Cardiac muscle cell (in vitro differentiated cells and primary cell): Measurements from ENCODE around the gene MBD4. TPM values are rescaled to one million over a fixed set of nuclear protein-coding genes. Genes with fewer than 3 reads are reported as not detected.

Source experiments
- DNase-seq, 2 donors: peaks; one replicate each; pipeline versions ENCODE4 v3.0.0 to v3.0.0-alpha.2; 2010 to 2017; ENCODE audit warnings: low read depth in 1 of 2, low spot score in 1 of 2
- H3K27ac ChIP-seq: fragments of 200-600 bp; sonication (generic); 2 replicates; pipeline ENCODE4 v1.5.1; 2016
- H3K27me3 ChIP-seq: fragments of 200-600 bp; sonication (generic); 2 replicates; pipeline ENCODE4 v1.6.0; 2016; ENCODE audit warnings: control low read depth
- H3K36me3 ChIP-seq: fragments of 200-600 bp; sonication (generic); 2 replicates; pipeline ENCODE4 v1.5.1; 2016; ENCODE audit warnings: control low read depth
- H3K4me1 ChIP-seq: fragments of 200-600 bp; sonication (generic); 2 replicates; pipeline ENCODE4 v1.8.1; 2017; ENCODE audit warnings: low read depth, mild to moderate bottlenecking, mixed run types
- H3K4me3 ChIP-seq: fragments of 200-600 bp; sonication (generic); 2 replicates; pipeline ENCODE4 v1.5.1; 2016; ENCODE audit warnings: mild to moderate bottlenecking
- H3K9me3 ChIP-seq: fragments of 200-600 bp; sonication (generic); 2 replicates; pipeline ENCODE4 v1.5.1; 2017; ENCODE audit warnings: low read depth, mild to moderate bottlenecking, control low read depth
- polyA plus RNA-seq: library from polyadenylated mRNA; unstranded; fragments of >200 nt; fragmentation: Nextera tagmentation; extraction: Ambion mirVana; gene quantifications from 2 replicates; pipeline ENCODE4 v1.2.1, GENCODE V29; 2016
- total RNA-seq: library from RNA; depleted of rRNA; stranded (reverse); fragments of >200 nt; gene quantifications from 2 replicates; pipeline ENCODE4 v1.2.3, GENCODE V29; 2016
- TF ChIP-seq, protein P1 (sequence below): IDR thresholded peaks from 2 replicates; pipeline ENCODE4 v1.5.1; 2012; ENCODE audit warnings: low read depth, mild to moderate bottlenecking, low read length

MBD4 gene
- total and polyA plus RNA-seq, 2 experiments from 2014 or later: 30.0 to 39.8 TPM

GRCh38 chr3:129474984-129475804 is 35.4 kb upstream of the MBD4 start:
- no peaks in the 10 kb centered on the region for H3K9me3 ChIP-seq
- peaks cover 15% of the 10 kb centered on the region for H3K36me3 ChIP-seq
- TF ChIP-seq, protein P1, sequence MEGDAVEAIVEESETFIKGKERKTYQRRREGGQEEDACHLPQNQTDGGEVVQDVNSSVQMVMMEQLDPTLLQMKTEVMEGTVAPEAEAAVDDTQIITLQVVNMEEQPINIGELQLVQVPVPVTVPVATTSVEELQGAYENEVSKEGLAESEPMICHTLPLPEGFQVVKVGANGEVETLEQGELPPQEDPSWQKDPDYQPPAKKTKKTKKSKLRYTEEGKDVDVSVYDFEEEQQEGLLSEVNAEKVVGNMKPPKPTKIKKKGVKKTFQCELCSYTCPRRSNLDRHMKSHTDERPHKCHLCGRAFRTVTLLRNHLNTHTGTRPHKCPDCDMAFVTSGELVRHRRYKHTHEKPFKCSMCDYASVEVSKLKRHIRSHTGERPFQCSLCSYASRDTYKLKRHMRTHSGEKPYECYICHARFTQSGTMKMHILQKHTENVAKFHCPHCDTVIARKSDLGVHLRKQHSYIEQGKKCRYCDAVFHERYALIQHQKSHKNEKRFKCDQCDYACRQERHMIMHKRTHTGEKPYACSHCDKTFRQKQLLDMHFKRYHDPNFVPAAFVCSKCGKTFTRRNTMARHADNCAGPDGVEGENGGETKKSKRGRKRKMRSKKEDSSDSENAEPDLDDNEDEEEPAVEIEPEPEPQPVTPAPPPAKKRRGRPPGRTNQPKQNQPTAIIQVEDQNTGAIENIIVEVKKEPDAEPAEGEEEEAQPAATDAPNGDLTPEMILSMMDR: no peak
- no peaks in the 10 kb centered on the region for H3K4me1 ChIP-seq
- H3K27ac ChIP-seq: no peak overlapping the region
- DNase-seq: no peak
- no peak overlapping the region for H3K4me3 ChIP-seq
- no peaks in the 10 kb centered on the region for H3K27me3 ChIP-seq

GRCh38 chr3:129473769-129474152 is 34.0 kb upstream of the MBD4 start:
- DNase-seq: no peak
- Histone ChIP-seq H3K4me1 (peaks cover 14% of the 10 kb centered on the region), H3K9me3 (no peaks in the 10 kb centered on the region), H3K27me3 (no peaks in the 10 kb centered on the region), H3K27ac (no peak overlapping the region), H3K36me3 (peaks cover 9% of the 10 kb centered on the region), H3K4me3 (no peak overlapping the region)
- TF ChIP-seq, protein P1: no peak

DNA sequence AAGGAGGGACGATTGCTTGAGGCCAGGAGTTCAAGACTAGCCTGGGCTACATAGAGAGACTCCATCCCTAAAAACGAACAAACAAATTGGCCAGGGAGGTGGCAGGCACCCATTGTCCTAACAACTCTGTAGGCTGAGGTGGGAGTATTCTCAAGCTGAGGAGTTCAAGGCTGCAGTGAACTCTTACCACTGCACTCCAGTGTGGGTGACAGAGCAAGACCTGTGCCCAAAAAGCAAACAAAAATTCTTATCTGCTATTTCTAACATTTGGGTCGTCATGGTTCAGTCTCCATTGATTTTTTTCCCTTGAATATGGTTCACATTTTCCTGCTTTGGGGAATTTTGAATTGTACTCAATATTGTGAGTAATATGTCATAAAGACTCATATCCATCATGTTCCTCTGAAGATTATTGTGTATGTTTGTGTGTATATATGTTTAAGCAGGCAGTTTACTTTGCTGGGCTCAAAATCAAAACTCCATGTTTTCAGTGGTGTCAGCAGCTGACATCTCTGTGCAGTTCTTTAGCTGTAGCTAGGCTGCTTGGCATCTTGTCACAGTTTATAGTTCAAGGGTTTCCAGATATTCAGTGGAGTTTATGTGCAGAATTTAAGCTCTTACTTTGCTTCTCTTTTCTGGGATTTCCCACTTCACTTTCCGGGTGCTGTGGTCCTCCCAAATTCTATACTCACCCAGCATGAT is 33.5 kb upstream of the MBD4 start:
- no peaks in the 10 kb centered on the region for H3K9me3 ChIP-seq

GRCh38 chr3:129470861-129471260 is 31.1 kb upstream of the MBD4 start:
- Histone ChIP-seq H3K36me3 (no peaks in the 10 kb centered on the region), H3K4me3 (no peak overlapping the region), H3K27me3 (no peaks in the 10 kb centered on the region), H3K9me3 (no peaks in the 10 kb centered on the region), H3K4me1 (peaks cover 18% of the 10 kb centered on the region), H3K27ac (no peak overlapping the region)
- TF ChIP-seq, protein P1: no peak
- no peak for DNase-seq

More for the DNA sequence above, 33.5 kb upstream of the MBD4 start:
- Histone ChIP-seq H3K27me3 (no peaks in the 10 kb centered on the region), H3K27ac (no peak overlapping the region), H3K4me3 (no peak overlapping the region), H3K36me3 (peaks cover 4% of the 10 kb centered on the region), H3K4me1 (peaks cover 18% of the 10 kb centered on the region)
- TF ChIP-seq, protein P1: no peak
- no peak for DNase-seq

GRCh38 chr3:129469026-129469425 is 29.3 kb upstream of the MBD4 start:
- TF ChIP-seq, protein P1: no peak
- H3K27ac ChIP-seq: peak overlapping the region; percentile 45
- no peaks in the 10 kb centered on the region for H3K27me3 ChIP-seq

More at GRCh38 chr3:129469026-129469425, 29.3 kb upstream of the MBD4 start:
- H3K4me3 ChIP-seq: no peak overlapping the region
- no peaks in the 10 kb centered on the region for H3K36me3 ChIP-seq
- H3K4me1 ChIP-seq: peaks cover 18% of the 10 kb centered on the region
- H3K9me3 ChIP-seq: no peaks in the 10 kb centered on the region
- DNase-seq: peak in 1 of 2 donors; percentile 44
